ENCODE measurements around the gene PHYKPL.

- TF ChIP-seq CTCF (IDR thresholded peaks at IDR 0.05) (peak in 3 of 4 experiments; percentile 56 to 67 (median 63)), POLR2AphosphoS5 (IDR thresholded peaks at IDR 0.05) (peak; percentile 13)
These were observed 2.4 kb upstream of the PHYKPL start for GRCh38 chr5:178234750-178235587.

Measured in prostate gland (tissue), 2 donors.